GM19035 (cell line): ENCODE results near the gene GGA3.

Experiments
- ATAC-seq: cut with Tn5 transposase; IDR thresholded peaks from one replicate; pipeline ENCODE4 v1.9.1; 2021; ENCODE audit not compliant: unreplicated experiment

GGA3 gene

DNA sequence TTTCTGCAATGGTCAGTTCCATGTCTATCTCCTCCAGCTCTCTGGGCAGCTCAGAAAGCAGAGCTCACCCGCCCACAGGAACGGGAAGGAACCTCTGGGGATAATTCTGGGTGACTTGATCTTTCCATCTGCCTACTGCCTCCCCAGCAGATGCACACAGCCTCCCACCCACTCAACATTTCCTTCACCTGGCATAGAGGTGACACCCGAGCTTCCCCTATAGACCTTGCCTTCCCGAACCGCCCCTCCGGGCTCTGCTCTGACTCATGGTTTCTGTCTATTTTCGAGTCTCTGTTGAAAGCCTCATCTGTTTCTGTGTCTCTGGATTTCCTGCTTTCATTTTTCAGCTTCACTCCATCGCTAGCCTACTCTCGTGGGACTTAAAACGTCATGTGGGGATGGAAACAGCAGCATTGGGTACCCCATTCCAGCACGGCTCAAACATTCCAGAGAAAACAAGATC, 11.4 kb downstream of the GGA3 start:
- peak; percentile 87 for ATAC-seq

GRCh38 chr17:75249564-75249963, 11.8 kb downstream of the GGA3 start:
- ATAC-seq: no peak

GRCh38 chr17:75246404-75246803, 15.0 kb downstream of the GGA3 start:
- ATAC-seq: no peak

GRCh38 chr17:75245011-75245410, 16.4 kb downstream of the GGA3 start:
- no peak for ATAC-seq

GRCh38 chr17:75244133-75244866, 17.1 kb downstream of the GGA3 start:
- ATAC-seq: no peak

DNA sequence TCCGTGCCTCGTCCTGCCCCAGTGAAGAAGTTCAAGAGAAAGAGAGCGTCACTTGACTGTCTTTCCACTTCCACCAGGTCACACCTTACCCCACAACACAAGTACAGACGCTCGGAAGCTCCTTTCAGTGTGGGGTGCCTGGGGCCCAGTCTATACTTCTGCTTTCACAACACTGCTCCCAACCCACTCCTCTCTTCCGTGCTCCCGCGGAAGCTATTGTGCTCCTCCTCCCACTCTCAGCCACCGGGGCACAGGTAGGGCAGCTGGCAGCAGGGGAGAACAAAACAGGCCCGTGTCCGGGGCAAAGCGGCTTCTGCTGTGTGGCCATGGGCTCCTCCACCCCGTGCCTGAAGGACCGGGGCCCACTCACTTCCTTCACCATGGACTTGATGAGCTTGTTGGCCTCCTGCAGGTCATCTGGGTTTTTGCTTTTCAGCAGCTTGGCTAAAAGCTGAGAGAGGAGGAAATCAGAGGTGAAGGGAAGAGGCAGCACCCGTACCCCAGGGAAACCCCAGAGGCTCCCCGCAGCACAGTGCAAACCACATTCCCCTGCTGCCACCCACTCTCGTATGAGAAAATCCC, 18.9 kb downstream of the GGA3 start:
- no peak for ATAC-seq

DNA sequence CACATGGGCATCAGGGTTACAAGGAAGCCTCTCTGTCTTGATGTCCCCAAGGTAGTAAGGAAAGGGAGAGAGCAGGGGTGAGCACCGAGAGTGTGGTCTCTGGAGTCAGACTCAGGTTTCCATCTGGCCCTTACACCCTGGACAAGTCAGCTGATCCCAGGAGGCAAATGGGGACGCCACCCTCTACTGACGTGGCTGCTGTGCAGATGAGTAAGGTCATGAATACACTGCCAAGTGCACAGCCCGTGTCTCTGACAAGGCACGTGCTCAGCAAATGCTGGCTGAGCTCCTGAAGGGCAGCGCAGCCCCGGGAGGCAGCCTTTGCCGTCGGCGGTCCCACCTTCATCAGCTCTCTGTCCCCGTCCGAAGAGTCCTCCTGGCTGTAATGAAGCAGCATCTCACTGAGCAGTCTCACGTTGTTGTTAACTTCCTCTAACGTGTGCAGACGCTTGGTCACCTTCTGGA, 19.4 kb downstream of the GGA3 start:
- no peak for ATAC-seq

DNA sequence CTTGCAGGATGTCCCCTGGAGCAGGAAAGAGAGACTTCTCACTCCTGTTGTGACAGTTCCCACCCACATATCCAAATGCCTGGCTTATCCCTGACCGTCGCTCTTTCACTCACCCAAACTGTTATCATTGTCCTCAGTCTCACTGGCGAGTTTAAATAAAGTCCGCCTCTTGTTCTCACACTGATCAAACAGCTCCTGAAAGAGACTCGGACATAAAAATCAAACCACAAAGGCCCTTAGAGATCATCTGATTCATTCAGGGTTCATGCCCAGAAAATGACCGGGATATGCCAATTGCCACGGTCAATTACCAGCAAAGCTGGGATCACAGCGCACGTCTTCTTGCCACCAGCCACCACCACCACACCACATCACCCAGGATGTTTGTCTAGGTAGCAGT, 19.9 kb downstream of the GGA3 start:
- no peak for ATAC-seq

DNA sequence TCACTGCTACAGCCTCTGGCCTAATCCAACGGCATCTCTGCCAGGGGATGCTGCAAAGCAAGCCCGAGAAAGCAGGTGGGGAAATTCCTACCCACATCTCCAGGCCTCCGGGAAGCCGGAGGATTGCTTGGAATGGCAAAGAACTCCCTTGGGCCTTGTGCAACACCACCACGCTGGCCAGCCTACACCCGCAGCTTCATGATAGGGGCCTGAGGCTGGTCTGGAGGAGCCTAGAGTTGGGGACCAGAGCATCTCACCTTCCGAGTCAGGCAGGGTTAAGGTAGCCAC, 20.3 kb downstream of the GGA3 start:
- ATAC-seq: no peak

DNA sequence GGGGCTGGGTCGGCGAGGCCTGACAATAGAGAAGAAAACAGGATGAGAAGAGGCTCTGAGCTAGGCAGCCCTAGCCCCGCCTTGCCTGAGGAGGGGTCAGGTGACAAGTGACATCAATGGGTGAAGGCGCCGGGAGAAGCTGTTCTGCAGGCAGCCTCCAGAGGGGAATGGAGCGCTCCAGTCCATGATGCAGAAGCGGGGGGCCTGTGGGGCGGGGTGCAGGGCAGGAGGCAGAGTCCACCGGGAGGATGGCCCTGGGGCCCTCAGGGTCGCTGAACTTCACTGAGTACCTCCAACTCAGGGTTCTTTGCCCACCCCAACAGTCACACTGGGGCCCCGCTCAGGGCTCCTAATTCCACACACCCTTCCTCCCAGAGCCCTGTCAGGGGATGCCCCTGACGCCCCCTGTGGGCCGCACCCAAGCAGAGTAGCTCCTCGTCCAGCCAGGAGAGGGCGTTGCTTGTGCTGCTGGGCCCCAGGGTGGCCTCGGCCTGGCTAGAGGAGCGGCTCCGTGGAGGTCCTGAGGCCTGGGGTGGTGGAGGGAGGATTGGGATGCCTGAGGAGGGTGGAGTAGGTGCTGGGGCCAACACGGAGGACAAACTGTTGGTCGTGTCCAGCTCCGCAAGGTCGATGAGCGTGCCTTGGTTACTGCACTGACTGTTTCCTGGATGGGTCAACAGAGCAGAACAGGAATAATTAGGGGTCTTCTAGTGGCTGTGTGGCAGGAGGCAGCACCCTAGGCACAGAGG, 20.8 kb downstream of the GGA3 start:
- no peak for ATAC-seq

- no peak for ATAC-seq
Measured at GRCh38 chr17:75239778-75240393, 21.5 kb downstream of the GGA3 start.

DNA sequence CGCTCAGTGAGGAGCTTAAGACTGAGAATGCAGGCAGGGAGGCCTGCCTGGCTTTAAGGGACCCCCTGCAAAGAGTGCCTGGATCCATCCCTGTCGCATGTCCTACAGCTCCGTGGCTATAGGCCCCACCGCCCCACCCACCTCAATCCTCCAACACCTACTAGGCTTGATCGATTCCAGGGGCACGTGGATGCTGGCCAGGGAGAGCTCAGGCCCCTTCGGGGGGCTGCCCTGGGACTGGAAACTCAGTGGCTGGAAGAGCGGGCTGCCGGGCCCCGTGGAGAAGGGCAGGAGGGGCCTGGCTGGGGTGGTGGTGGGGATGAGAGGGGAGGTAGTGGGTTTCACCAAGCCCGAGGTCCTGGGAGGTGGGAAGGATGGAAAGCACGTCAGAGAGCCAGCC, 22.2 kb downstream of the GGA3 start:
- no peak for ATAC-seq

GRCh38 chr17:75238684-75239191, 22.7 kb downstream of the GGA3 start:
- ATAC-seq: no peak

- no peak for ATAC-seq
Measured at GRCh38 chr17:75238020-75238580, 23.3 kb downstream of the GGA3 start.

DNA sequence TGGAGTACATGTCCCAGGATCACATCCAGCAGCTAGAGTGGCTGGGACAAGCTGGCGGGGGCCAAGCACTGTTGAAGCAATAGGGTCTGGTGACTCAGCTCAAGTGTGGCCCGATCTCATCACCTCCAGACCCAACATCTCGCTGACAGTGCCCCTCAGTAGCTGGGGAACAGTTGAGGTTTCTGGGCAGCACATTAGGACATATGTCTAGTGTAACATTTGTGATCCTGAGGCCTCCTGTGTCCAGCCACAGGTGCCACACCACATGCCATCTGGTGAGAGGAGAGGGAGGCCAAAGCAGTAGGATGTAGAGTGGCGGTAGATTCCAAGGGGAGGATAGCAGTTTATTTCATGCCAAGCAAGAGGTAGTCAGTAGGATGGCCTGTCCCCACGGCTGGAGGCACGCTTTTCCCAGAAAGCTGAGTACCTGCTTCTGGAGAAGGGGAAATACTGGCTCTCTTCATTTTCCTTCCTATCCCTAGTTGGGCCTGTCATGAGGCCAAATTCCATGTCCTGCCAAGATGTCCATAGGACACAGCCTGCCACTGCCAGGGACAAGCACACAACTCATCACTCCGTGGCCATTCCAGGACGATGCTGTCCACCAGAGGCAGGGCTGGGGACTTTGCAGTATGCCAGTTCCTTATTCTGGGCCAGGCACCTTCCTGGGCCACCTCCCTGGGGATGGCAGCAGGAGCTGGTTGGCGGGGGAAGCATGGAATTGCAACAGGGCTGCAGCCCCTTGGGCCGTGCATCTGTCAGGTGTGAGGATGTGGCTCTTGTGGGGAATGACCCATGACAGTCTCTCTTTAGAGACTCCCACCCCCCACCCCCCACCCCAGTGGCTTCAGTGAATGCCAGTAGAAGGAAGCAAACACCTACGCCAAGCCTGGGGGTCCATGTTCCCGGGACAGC, 24.0 kb downstream of the GGA3 start:
- ATAC-seq: no peak

GRCh38 chr17:75232786-75233185, 28.6 kb downstream of the GGA3 start:
- no peak for ATAC-seq

GRCh38 chr17:75231741-75232464, 29.5 kb downstream of the GGA3 start:
- no peak for ATAC-seq

- ATAC-seq: no peak
Measured at GRCh38 chr17:75231071-75231470, 30.3 kb downstream of the GGA3 start.

GRCh38 chr17:75228847-75229246, 32.6 kb downstream of the GGA3 start:
- no peak for ATAC-seq

GRCh38 chr17:75228305-75228704, 33.1 kb downstream of the GGA3 start:
- ATAC-seq: no peak
